DMS53 treated with DMSO at 0.1 percent for 48 hours (cell line): ENCODE measurements around the gene PSME3IP1.

Source experiments
- DNase-seq: peaks from one replicate; lab custom pipeline; 2025; ENCODE audit not compliant: unreplicated experiment; lab: John Stamatoyannopoulos, UW

The PSME3IP1 gene

GRCh38 chr16:57145046-57146021, 40.5 kb downstream of the PSME3IP1 start:
- no peak for DNase-seq

- no peak for DNase-seq
Measured at GRCh38 chr16:57144027-57144426, 41.8 kb downstream of the PSME3IP1 start.

- DNase-seq, result no peak
Measured at GRCh38 chr16:57143149-57143921, 42.5 kb downstream of the PSME3IP1 start.

- DNase-seq, result no peak
Measured at GRCh38 chr16:57141822-57142631, 43.8 kb downstream of the PSME3IP1 start.

- no peak for DNase-seq
Measured at GRCh38 chr16:57140931-57141668, 44.7 kb downstream of the PSME3IP1 start.

- no peak for DNase-seq
Measured at GRCh38 chr16:57138281-57138935, 47.4 kb downstream of the PSME3IP1 start.

- no peak for DNase-seq
Measured at GRCh38 chr16:57137566-57138273, 48.1 kb downstream of the PSME3IP1 start.

GRCh38 chr16:57137043-57137442, 48.8 kb downstream of the PSME3IP1 start:
- no peak for DNase-seq

- DNase-seq, result peak; percentile 80
Measured at GRCh38 chr16:57134982-57135381, 50.9 kb downstream of the PSME3IP1 start.

- no peak for DNase-seq
Measured at GRCh38 chr16:57133886-57134285, 52.0 kb downstream of the PSME3IP1 start.

GRCh38 chr16:57133031-57133430, 52.8 kb downstream of the PSME3IP1 start:
- DNase-seq, result no peak

GRCh38 chr16:57132470-57132869, 53.4 kb downstream of the PSME3IP1 start:
- DNase-seq, result no peak

GRCh38 chr16:57131351-57131970, 54.4 kb downstream of the PSME3IP1 start:
- no peak for DNase-seq

- DNase-seq, result no peak
Measured at GRCh38 chr16:57130950-57131321, 54.9 kb downstream of the PSME3IP1 start.

- no peak for DNase-seq
Measured at GRCh38 chr16:57128771-57129389, 57.0 kb downstream of the PSME3IP1 start.

- DNase-seq, result no peak
Measured at GRCh38 chr16:57127836-57128235, 58.0 kb downstream of the PSME3IP1 start.

GRCh38 chr16:57127037-57127763, 58.6 kb downstream of the PSME3IP1 start:
- no peak for DNase-seq

- no peak for DNase-seq
Measured at GRCh38 chr16:57126411-57126810, 59.4 kb downstream of the PSME3IP1 start.
